ENCODE measurements around the gene DLGAP4. TPM values are rescaled to one million over a fixed set of nuclear protein-coding genes. Genes with fewer than 3 reads are reported as not detected.
A peak's percentile ranks its signal among the peaks of the same experiment; 100 is the strongest.

DLGAP4 gene
- total and polyA plus RNA-seq, 2 of the 13 experiments (the other 11 are each of a cell fraction or from before 2014, with no cell fraction given) = 15.2 to 26.7 TPM

GRCh38 chr20:36454698-36455427 is 148.7 kb downstream of the DLGAP4 start (continued):
- TF ChIP-seq, protein P1, sequence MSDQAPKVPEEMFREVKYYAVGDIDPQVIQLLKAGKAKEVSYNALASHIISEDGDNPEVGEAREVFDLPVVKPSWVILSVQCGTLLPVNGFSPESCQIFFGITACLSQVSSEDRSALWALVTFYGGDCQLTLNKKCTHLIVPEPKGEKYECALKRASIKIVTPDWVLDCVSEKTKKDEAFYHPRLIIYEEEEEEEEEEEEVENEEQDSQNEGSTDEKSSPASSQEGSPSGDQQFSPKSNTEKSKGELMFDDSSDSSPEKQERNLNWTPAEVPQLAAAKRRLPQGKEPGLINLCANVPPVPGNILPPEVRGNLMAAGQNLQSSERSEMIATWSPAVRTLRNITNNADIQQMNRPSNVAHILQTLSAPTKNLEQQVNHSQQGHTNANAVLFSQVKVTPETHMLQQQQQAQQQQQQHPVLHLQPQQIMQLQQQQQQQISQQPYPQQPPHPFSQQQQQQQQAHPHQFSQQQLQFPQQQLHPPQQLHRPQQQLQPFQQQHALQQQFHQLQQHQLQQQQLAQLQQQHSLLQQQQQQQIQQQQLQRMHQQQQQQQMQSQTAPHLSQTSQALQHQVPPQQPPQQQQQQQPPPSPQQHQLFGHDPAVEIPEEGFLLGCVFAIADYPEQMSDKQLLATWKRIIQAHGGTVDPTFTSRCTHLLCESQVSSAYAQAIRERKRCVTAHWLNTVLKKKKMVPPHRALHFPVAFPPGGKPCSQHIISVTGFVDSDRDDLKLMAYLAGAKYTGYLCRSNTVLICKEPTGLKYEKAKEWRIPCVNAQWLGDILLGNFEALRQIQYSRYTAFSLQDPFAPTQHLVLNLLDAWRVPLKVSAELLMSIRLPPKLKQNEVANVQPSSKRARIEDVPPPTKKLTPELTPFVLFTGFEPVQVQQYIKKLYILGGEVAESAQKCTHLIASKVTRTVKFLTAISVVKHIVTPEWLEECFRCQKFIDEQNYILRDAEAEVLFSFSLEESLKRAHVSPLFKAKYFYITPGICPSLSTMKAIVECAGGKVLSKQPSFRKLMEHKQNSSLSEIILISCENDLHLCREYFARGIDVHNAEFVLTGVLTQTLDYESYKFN (CRISPR knock-in tag; conservative IDR thresholded peaks at IDR 0.05) = 0 out of 2 replicates have a peak, but pooled peaks have one; percentile 31
- TF ChIP-seq ARID5B (CRISPR knock-in tag; IDR thresholded peaks at IDR 0.05) (peak; percentile 23; the same call in 1 of the 2 replicates), PTBP1 (IDR thresholded peaks at IDR 0.05; ENCODE audit: low read depth, low read length, poor library complexity, severe bottlenecking) (no peak), CBX1 (IDR thresholded peaks at IDR 0.05; ENCODE audit: low read depth) (no peak), POLR2AphosphoS5 (IDR thresholded peaks at IDR 0.05; ENCODE audit: low read depth, low read length) (no peak), RXRA (CRISPR knock-in tag; IDR thresholded peaks at IDR 0.05) (peak; percentile 51), SOX6 (IDR thresholded peaks at IDR 0.05) (no peak), SOX6 (CRISPR knock-in tag; IDR thresholded peaks at IDR 0.05) (0 out of 2 replicates have a peak, but pooled peaks have one; percentile 15), NR2C2 (CRISPR knock-in tag; IDR thresholded peaks at IDR 0.05; ENCODE audit: borderline replicate concordance) (0 out of 2 replicates have a peak, but pooled peaks have one; percentile 30), ETV5 (CRISPR knock-in tag; IDR thresholded peaks at IDR 0.05; ENCODE audit: borderline replicate concordance) (0 out of 2 replicates have a peak, but pooled peaks have one; percentile 8), SP4 (CRISPR knock-in tag; IDR thresholded peaks at IDR 0.05) (peak; percentile 53; the same call in 1 of the 2 replicates), ZNF891 (CRISPR knock-in tag; IDR thresholded peaks at IDR 0.05) (peak; percentile 57), PCBP2 (optimal IDR thresholded peaks at IDR 0.05; ENCODE audit: low read depth, low read length, poor library complexity, severe bottlenecking) (no peak), BHLHE40 (IDR thresholded peaks at IDR 0.05; ENCODE audit: low read length) (peak; percentile 74; the same call in 1 of the 2 replicates), NCOA1 (CRISPR knock-in tag; IDR thresholded peaks at IDR 0.05) (0 out of 2 replicates have a peak, but pooled peaks have one; percentile 43)
- TF ChIP-seq, protein P2, sequence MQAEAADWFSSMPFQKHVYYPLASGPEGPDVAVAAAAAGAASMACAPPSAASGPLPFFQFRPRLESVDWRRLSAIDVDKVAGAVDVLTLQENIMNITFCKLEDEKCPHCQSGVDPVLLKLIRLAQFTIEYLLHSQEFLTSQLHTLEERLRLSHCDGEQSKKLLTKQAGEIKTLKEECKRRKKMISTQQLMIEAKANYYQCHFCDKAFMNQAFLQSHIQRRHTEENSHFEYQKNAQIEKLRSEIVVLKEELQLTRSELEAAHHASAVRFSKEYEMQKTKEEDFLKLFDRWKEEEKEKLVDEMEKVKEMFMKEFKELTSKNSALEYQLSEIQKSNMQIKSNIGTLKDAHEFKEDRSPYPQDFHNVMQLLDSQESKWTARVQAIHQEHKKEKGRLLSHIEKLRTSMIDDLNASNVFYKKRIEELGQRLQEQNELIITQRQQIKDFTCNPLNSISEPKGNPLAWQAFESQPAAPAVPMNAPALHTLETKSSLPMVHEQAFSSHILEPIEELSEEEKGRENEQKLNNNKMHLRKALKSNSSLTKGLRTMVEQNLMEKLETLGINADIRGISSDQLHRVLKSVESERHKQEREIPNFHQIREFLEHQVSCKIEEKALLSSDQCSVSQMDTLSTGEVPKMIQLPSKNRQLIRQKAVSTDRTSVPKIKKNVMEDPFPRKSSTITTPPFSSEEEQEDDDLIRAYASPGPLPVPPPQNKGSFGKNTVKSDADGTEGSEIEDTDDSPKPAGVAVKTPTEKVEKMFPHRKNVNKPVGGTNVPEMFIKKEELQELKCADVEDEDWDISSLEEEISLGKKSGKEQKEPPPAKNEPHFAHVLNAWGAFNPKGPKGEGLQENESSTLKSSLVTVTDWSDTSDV (CRISPR knock-in tag; IDR thresholded peaks at IDR 0.05) = no peak
- TF ChIP-seq, protein P3, sequence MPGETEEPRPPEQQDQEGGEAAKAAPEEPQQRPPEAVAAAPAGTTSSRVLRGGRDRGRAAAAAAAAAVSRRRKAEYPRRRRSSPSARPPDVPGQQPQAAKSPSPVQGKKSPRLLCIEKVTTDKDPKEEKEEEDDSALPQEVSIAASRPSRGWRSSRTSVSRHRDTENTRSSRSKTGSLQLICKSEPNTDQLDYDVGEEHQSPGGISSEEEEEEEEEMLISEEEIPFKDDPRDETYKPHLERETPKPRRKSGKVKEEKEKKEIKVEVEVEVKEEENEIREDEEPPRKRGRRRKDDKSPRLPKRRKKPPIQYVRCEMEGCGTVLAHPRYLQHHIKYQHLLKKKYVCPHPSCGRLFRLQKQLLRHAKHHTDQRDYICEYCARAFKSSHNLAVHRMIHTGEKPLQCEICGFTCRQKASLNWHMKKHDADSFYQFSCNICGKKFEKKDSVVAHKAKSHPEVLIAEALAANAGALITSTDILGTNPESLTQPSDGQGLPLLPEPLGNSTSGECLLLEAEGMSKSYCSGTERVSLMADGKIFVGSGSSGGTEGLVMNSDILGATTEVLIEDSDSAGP (CRISPR knock-in tag; IDR thresholded peaks at IDR 0.05; ENCODE audit: borderline replicate concordance) = peak; percentile 57

Data from HepG2 (cell line).